Activated gamma-delta T cell treated with anti-CD3 and anti-CD28 coated beads, Interleukin-2, amount 50 U/mL, for 16 hours (primary cell): ENCODE measurements around the gene RNF130.

ENCODE experiments used
- DNase-seq: peaks from one replicate; pipeline ENCODE4 v3.0.0-alpha.2; 2020; ENCODE audit warnings: low read depth

Gene RNF130

GRCh38 chr5:180056153-180056552, 15.4 kb downstream of the RNF130 start:
- no peak for DNase-seq

GRCh38 chr5:180054226-180054625, 17.3 kb downstream of the RNF130 start:
- DNase-seq, result no peak

- DNase-seq, result no peak
Observed at GRCh38 chr5:180053061-180053602, 18.4 kb downstream of the RNF130 start.

- no peak for DNase-seq
Observed at GRCh38 chr5:180052211-180052818, 19.2 kb downstream of the RNF130 start.

GRCh38 chr5:180050121-180050940, 21.2 kb downstream of the RNF130 start:
- no peak for DNase-seq

GRCh38 chr5:180049185-180049548, 22.4 kb downstream of the RNF130 start:
- no peak for DNase-seq

GRCh38 chr5:180047667-180048066, 23.9 kb downstream of the RNF130 start:
- no peak for DNase-seq

GRCh38 chr5:180046656-180047055, 24.9 kb downstream of the RNF130 start:
- DNase-seq, result no peak

GRCh38 chr5:180045889-180046499, 25.6 kb downstream of the RNF130 start:
- no peak for DNase-seq

GRCh38 chr5:180043377-180043776, 28.2 kb downstream of the RNF130 start:
- no peak for DNase-seq

GRCh38 chr5:180041301-180042274, 30.0 kb downstream of the RNF130 start:
- DNase-seq, result no peak

GRCh38 chr5:180040287-180041214, 31.0 kb downstream of the RNF130 start:
- no peak for DNase-seq

GRCh38 chr5:180035206-180035931, 36.2 kb downstream of the RNF130 start:
- DNase-seq, result no peak

- no peak for DNase-seq
Observed at GRCh38 chr5:180034564-180034963, 37.0 kb downstream of the RNF130 start.

GRCh38 chr5:180027459-180028089, 44.0 kb downstream of the RNF130 start:
- DNase-seq, result no peak

- DNase-seq, result no peak
Observed at GRCh38 chr5:180026734-180027458, 44.7 kb downstream of the RNF130 start.

- DNase-seq, result no peak
Observed at GRCh38 chr5:180026320-180026719, 45.2 kb downstream of the RNF130 start.

- DNase-seq, result no peak
Observed at GRCh38 chr5:180021900-180022299, 49.7 kb downstream of the RNF130 start.

GRCh38 chr5:180020176-180020575, 51.4 kb downstream of the RNF130 start:
- DNase-seq, result no peak
